Parathyroid adenoma (tissue), 2 donors: ENCODE measurements around the gene SMARCD3.

Experiments used
- H2AFZ ChIP-seq: fragments of 300-600 bp; sonication (generic); one replicate; pipeline ENCODE4 v1.7.0; 2017; ENCODE audit warnings: antibody characterized with exemption, mild to moderate bottlenecking
- H3K27ac ChIP-seq: fragments of 300-600 bp; sonication (generic); one replicate; pipeline ENCODE4 v1.7.0; 2017
- H3K27me3 ChIP-seq: fragments of 300-600 bp; sonication (generic); one replicate; pipeline ENCODE4 v1.7.0; 2017; ENCODE audit warnings: low read length; ENCODE audit not compliant: control insufficient read depth, insufficient read depth
- H3K36me3 ChIP-seq: fragments of 300-600 bp; sonication (generic); one replicate; pipeline ENCODE4 v1.7.0; 2017; ENCODE audit warnings: low read length; ENCODE audit not compliant: control insufficient read depth, insufficient read depth
- H3K4me1 ChIP-seq: fragments of 300-600 bp; sonication (generic); one replicate; pipeline ENCODE4 v1.7.0; 2017; ENCODE audit warnings: control low read depth
- H3K4me2 ChIP-seq: fragments of 300-600 bp; sonication (generic); one replicate; pipeline ENCODE4 v1.7.0; 2017; ENCODE audit warnings: low read length
- H3K4me3 ChIP-seq: fragments of 300-600 bp; sonication (generic); one replicate; pipeline ENCODE4 v1.7.0; 2017; ENCODE audit warnings: low read depth, low read length
- H3K79me2 ChIP-seq: fragments of 300-600 bp; sonication (generic); one replicate; pipeline ENCODE4 v1.7.0; 2017; ENCODE audit warnings: control low read depth
- H3K9ac ChIP-seq: fragments of 300-600 bp; sonication (generic); one replicate; pipeline ENCODE4 v1.7.0; 2017; ENCODE audit warnings: mild to moderate bottlenecking
- H3K9me3 ChIP-seq: fragments of 300-600 bp; sonication (generic); one replicate; pipeline ENCODE4 v1.7.0; 2017; ENCODE audit warnings: low read length; ENCODE audit not compliant: control insufficient read depth
- CTCF ChIP-seq: fragments of 300-600 bp; sonication (generic); IDR thresholded peaks from one replicate; pipeline ENCODE4 v1.7.0; 2017; ENCODE audit warnings: antibody characterized with exemption, mild to moderate bottlenecking
- donor health status: primary hyperparathyroidism.

The SMARCD3 gene

GRCh38 chr7:151207804-151208203 lies 40.7 kb downstream of the SMARCD3 start:
- Histone ChIP-seq H3K27me3 (no peaks in the 10 kb centered on the region), H3K4me3 (no peak overlapping the region), H3K9me3 (no peaks in the 10 kb centered on the region), H3K9ac (no peak overlapping the region), H2AFZ (no peak overlapping the region), H3K36me3 (no peaks in the 10 kb centered on the region), H3K79me2 (no peaks in the 10 kb centered on the region), H3K4me1 (no peaks in the 10 kb centered on the region), H3K4me2 (no peak overlapping the region), H3K27ac (no peak overlapping the region)
- no peak for TF ChIP-seq CTCF

- Histone ChIP-seq H3K4me2 (no peak overlapping the region), H3K9ac (no peak overlapping the region), H2AFZ (no peak overlapping the region), H3K4me3 (no peak overlapping the region), H3K4me1 (no peaks in the 10 kb centered on the region), H3K9me3 (no peaks in the 10 kb centered on the region), H3K27me3 (no peaks in the 10 kb centered on the region), H3K36me3 (no peaks in the 10 kb centered on the region), H3K79me2 (no peaks in the 10 kb centered on the region), H3K27ac (no peak overlapping the region)
- TF ChIP-seq CTCF: no peak
Observed at GRCh38 chr7:151207315-151207714, 41.2 kb downstream of the SMARCD3 start.

GRCh38 chr7:151206914-151207313 lies 41.6 kb downstream of the SMARCD3 start:
- H2AFZ ChIP-seq: no peak overlapping the region
- TF ChIP-seq CTCF: no peak
- H3K4me1 ChIP-seq: no peaks in the 10 kb centered on the region
- H3K27me3 ChIP-seq: no peaks in the 10 kb centered on the region
- no peaks in the 10 kb centered on the region for H3K9me3 ChIP-seq
- H3K4me2 ChIP-seq: no peak overlapping the region
- H3K36me3 ChIP-seq: no peaks in the 10 kb centered on the region
- no peaks in the 10 kb centered on the region for H3K79me2 ChIP-seq
- no peak overlapping the region for H3K9ac ChIP-seq
- H3K4me3 ChIP-seq: no peak overlapping the region
- no peak overlapping the region for H3K27ac ChIP-seq

GRCh38 chr7:151205730-151206129 lies 42.8 kb downstream of the SMARCD3 start:
- Histone ChIP-seq H3K36me3 (no peaks in the 10 kb centered on the region), H3K79me2 (no peaks in the 10 kb centered on the region), H3K27ac (no peak overlapping the region), H3K4me3 (no peak overlapping the region), H3K4me1 (no peaks in the 10 kb centered on the region), H2AFZ (no peak overlapping the region), H3K4me2 (no peak overlapping the region), H3K9me3 (no peaks in the 10 kb centered on the region), H3K9ac (no peak overlapping the region), H3K27me3 (no peaks in the 10 kb centered on the region)
- TF ChIP-seq CTCF: no peak

- H3K9me3 ChIP-seq: no peaks in the 10 kb centered on the region
- H2AFZ ChIP-seq: peak overlapping the region; percentile 69
- no peak overlapping the region for H3K27ac ChIP-seq
- TF ChIP-seq CTCF: peak; percentile 59
- no peaks in the 10 kb centered on the region for H3K4me1 ChIP-seq
- no peaks in the 10 kb centered on the region for H3K36me3 ChIP-seq
- no peak overlapping the region for H3K4me2 ChIP-seq
- H3K4me3 ChIP-seq: no peak overlapping the region
- H3K9ac ChIP-seq: no peak overlapping the region
- H3K79me2 ChIP-seq: no peaks in the 10 kb centered on the region
- H3K27me3 ChIP-seq: no peaks in the 10 kb centered on the region
Observed at GRCh38 chr7:151204383-151205032, 44.0 kb downstream of the SMARCD3 start.
